A549 (cell line): Measurements from ENCODE around the gene MYT1. TPM values are rescaled to one million over a fixed set of nuclear protein-coding genes. Genes with fewer than 3 reads are reported as not detected.

ENCODE experiments used
- ATAC-seq, 2 experiments: fragments of 200-7000 bp in 1 of 2; fragments of >200 bp in 1 of 2; cut with Nextera tagmentation in 1 of 2; cut with Tn5 transposase in 1 of 2; 3 replicates each; pipeline versions ENCODE4 v1.8.0 to v1.9.1; 2018 to 2020; ENCODE audit warnings: mild to moderate bottlenecking in 1 of 2, moderate library complexity in 1 of 2
- CTCF ChIA-PET: fragments of 300-600 bp; sonication (Branson Sonifier 250); formaldehyde crosslinking; extraction: SDS; loops from one replicate; lab custom pipeline; 2021; ENCODE audit warnings: antibody characterized with exemption, inconsistent platforms; lab: Yijun Ruan, JAX
- POLR2A ChIA-PET: fragments of 350-600 bp; formaldehyde crosslinking; extraction: SDS; loops from one replicate; lab custom pipeline; 2021; ENCODE audit warnings: antibody characterized with exemption, inconsistent platforms; lab: Yijun Ruan, JAX
- DNase-seq, 2 experiments: peaks; one replicate each; pipeline versions ENCODE4 v3.0.0 to v3.0.0-alpha.2; 2011 to 2016; ENCODE audit warnings: low read depth in 1 of 2, low spot score in 1 of 2
- FAIRE-seq: peaks from 2 replicates; lab custom pipeline; 2011; peaks lifted over from hg19 to GRCh38; lab: Jason Lieb, UNC
- H3K27ac ChIP-seq, 2 experiments: fragments of >200 bp; sonication (Bioruptor Twin); formaldehyde crosslinking; 3 replicates each; pipeline ENCODE4 v1.5.1; 2016 to 2017
- H3K4me1 ChIP-seq: fragments of >200 bp; sonication (Bioruptor Twin); formaldehyde crosslinking; 3 replicates; pipeline ENCODE4 v1.6.1; 2016
- H3K4me2 ChIP-seq: fragments of >200 bp; sonication (Bioruptor Twin); formaldehyde crosslinking; 3 replicates; pipeline ENCODE4 v1.6.1; 2016
- H3K4me3 ChIP-seq: fragments of >200 bp; sonication (Bioruptor Twin); formaldehyde crosslinking; 3 replicates; pipeline ENCODE4 v1.5.1; 2016
- H3K9me3 ChIP-seq: fragments of >200 bp; sonication (Bioruptor Twin); formaldehyde crosslinking; 3 replicates; pipeline ENCODE4 v1.6.1; 2016
- BHLHE40 ChIP-seq: IDR thresholded peaks from 2 replicates; pipeline ENCODE4 v1.6.1; 2012; ENCODE audit warnings: low read depth, low read length, inconsistent platforms
- CBX2 ChIP-seq: fragments of 200-600 bp; sonication (generic); IDR thresholded peaks from 2 replicates; pipeline ENCODE4 v1.6.1; 2016; ENCODE audit warnings: low read depth, mild to moderate bottlenecking, borderline replicate concordance
- EHF ChIP-seq: fragments of 250-450 bp; sonication (Bioruptor Pico); IDR thresholded peaks from 2 replicates; pipeline ENCODE4 v1.5.0; 2020; ENCODE audit warnings: mild to moderate bottlenecking
- FOSL2 ChIP-seq, 2 experiments: fragments of 450-650 bp in 1 of 2; fragments of >200 bp in 1 of 2; sonication (Bioruptor Twin) in 1 of 2; formaldehyde crosslinking; IDR thresholded peaks; 2 replicates each; pipeline versions ENCODE4 v1.5.0 to v1.6.1; 2016 to 2020; ENCODE audit warnings: mild to moderate bottlenecking in 1 of 2, moderate library complexity in 1 of 2
- FOXS1 ChIP-seq: fragments of 250-450 bp; sonication (Bioruptor Pico); IDR thresholded peaks from 2 replicates; pipeline ENCODE4 v1.5.0; 2020; ENCODE audit warnings: mild to moderate bottlenecking, moderate library complexity
- GATA3 ChIP-seq: IDR thresholded peaks from 2 replicates; pipeline ENCODE4 v1.6.1; 2012; ENCODE audit warnings: borderline replicate concordance
- HDAC2 ChIP-seq: fragments of 200-600 bp; sonication (generic); IDR thresholded peaks from 2 replicates; pipeline ENCODE4 v1.6.1; 2016
- HOXA7 ChIP-seq: fragments of 250-450 bp; sonication (Bioruptor Pico); IDR thresholded peaks from 2 replicates; pipeline ENCODE4 v1.5.0; 2020; ENCODE audit warnings: mild to moderate bottlenecking, moderate library complexity
- JUNB ChIP-seq: fragments of >200 bp; sonication (Bioruptor Twin); formaldehyde crosslinking; IDR thresholded peaks from 2 replicates; pipeline ENCODE4 v1.6.1; 2016
- KDM5A ChIP-seq: fragments of 200-600 bp; sonication (generic); IDR thresholded peaks from 2 replicates; pipeline ENCODE4 v1.6.1; 2016; ENCODE audit warnings: antibody characterized with exemption, mild to moderate bottlenecking
- MYC ChIP-seq: IDR thresholded peaks from 2 replicates; pipeline ENCODE4 v1.6.1; 2012; ENCODE audit warnings: mild to moderate bottlenecking, inconsistent platforms, low read length, improper control_type of control experiment, borderline replicate concordance
- POLR2AphosphoS2 ChIP-seq: conservative IDR thresholded peaks from 2 replicates; pipeline ENCODE4 v1.6.1; 2012; ENCODE audit warnings: low read length, improper control_type of control experiment, inconsistent platforms
- RARB ChIP-seq: fragments of 250-450 bp; sonication (Bioruptor Pico); IDR thresholded peaks from 2 replicates; pipeline ENCODE4 v1.8.0; 2021; ENCODE audit warnings: mild to moderate bottlenecking, moderate library complexity
- RCOR1 ChIP-seq: fragments of 150-350 bp; IDR thresholded peaks from 2 replicates; pipeline ENCODE4 v1.6.1; 2014; ENCODE audit warnings: antibody characterized with exemption, low read length, low read depth
- RNF2 ChIP-seq: fragments of 200-600 bp; sonication (generic); IDR thresholded peaks from 2 replicates; pipeline ENCODE4 v1.6.1; 2016; ENCODE audit warnings: low read depth, mild to moderate bottlenecking, antibody characterized with exemption, moderate library complexity, borderline replicate concordance
- SREBF2 ChIP-seq: fragments of 450-650 bp; IDR thresholded peaks from 2 replicates; pipeline ENCODE4 v1.6.1; 2014; ENCODE audit warnings: mild to moderate bottlenecking, moderate library complexity
- TFCP2L1 ChIP-seq: fragments of 250-450 bp; sonication (Bioruptor Pico); IDR thresholded peaks from 2 replicates; pipeline ENCODE4 v1.5.0; 2021; ENCODE audit warnings: mild to moderate bottlenecking
- ZNF302 ChIP-seq: fragments of 250-450 bp; sonication (Bioruptor Pico); IDR thresholded peaks from 2 replicates; pipeline ENCODE4 v1.9.0; 2021; ENCODE audit warnings: inconsistent platforms, mild to moderate bottlenecking, moderate library complexity
- WGBS: methylation state at CpG from one replicate; pipeline ENCODE4 v1.1.6; 2017; ENCODE audit errors: missing lambda C conversion rate; 5-methylcytosine and 5-hydroxymethylcytosine counted together
- polyA plus RNA-seq, 4 experiments: library from polyadenylated mRNA; depleted of rRNA in 3 of 4; stranded (reverse); fragments of >200 nt; fragmentation: RNase III in 1 of 4; extraction: RNeasy Plus Mini Kit Qiagen cat#74134 plus additional on column Dnase treatment in 1 of 4; gene quantifications; 2 replicates in 3 of 4; 3 replicates in 1 of 4; pipeline ENCODE4 v1.2.3, GENCODE V29; 2011 to 2017
- TF ChIP-seq, protein P1 (sequence below): fragments of 200-600 bp; sonication (generic); IDR thresholded peaks from 2 replicates; pipeline ENCODE4 v1.6.1; 2016; ENCODE audit warnings: antibody characterized with exemption, mild to moderate bottlenecking, moderate library complexity
- TF ChIP-seq, protein P2 (sequence below): fragments of 250-450 bp; sonication (Bioruptor Pico); IDR thresholded peaks from 2 replicates; pipeline ENCODE4 v1.5.0; 2020; ENCODE audit warnings: low read depth, mild to moderate bottlenecking, moderate library complexity
- TF ChIP-seq, protein P3 (sequence below): fragments of >200 bp; sonication (Bioruptor Twin); formaldehyde crosslinking; IDR thresholded peaks from 2 replicates; pipeline ENCODE4 v1.6.1; 2016

The MYT1 gene
- polyA plus RNA-seq, 2 of the 4 experiments (the other 2 are of a cell fraction): 0.21 to 0.22 TPM

DNA sequence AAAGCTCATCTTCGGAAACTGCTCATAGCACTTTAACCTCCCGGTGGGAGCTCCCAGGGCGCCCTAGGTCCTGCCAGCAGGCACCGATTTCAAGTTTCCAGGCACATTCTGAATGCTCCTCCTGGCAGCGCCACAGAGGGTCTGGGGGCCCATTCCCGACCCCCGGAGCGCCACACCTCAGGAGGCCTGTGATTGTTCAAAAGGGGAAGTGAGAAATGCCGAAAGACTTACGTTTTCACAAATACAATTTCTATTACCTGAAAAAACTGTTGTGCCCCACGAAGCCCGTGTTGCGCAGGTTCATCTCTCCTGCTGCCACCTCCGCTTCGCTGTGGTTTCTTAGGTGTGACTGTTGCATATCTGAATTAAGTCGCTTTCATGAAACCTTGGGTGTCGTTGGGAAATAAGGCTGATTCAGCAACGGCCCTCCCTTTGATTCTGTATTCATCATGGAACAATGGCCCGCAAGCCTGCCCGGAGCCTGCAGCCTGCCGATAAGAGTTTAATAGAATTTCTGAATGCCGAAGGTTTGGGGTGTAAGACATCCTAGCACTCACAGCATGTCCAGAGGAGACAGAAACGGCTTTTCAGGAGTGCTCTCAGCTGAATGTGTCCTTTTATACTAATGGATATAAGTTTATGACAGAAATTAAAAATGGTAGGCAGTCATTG is 1.9 kb upstream of the MYT1 start:
- CTCF ChIA-PET: no interaction called here
- no peak for FAIRE-seq

DNA sequence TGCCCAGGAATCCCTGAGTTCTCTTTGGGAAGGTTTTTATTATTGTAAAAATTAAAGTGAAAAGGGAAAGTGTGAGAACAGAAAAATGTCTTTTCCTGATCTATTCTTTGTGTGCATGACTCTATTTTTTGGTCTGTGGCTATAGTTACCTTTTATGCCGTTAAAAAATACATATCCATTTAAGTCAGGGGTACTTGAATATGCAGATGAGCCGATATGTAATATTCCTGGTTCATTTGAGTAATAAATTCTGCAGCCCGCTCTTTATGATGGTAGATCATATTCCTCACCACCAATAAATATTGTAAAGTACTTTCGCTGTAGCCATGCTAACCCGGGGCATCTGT is 503 bp upstream of the MYT1 start:
- FAIRE-seq: no peak
- POLR2A ChIA-PET: no interaction called here

More for the DNA sequence above, 1.9 kb upstream of the MYT1 start:
- ATAC-seq (no peak), DNase-seq (no peak)
- no peak overlapping the region for H3K4me3 ChIP-seq
- no peak overlapping the region for H3K27ac ChIP-seq
- H3K9me3 ChIP-seq: no peaks in the 10 kb centered on the region
- TF ChIP-seq, protein P1, sequence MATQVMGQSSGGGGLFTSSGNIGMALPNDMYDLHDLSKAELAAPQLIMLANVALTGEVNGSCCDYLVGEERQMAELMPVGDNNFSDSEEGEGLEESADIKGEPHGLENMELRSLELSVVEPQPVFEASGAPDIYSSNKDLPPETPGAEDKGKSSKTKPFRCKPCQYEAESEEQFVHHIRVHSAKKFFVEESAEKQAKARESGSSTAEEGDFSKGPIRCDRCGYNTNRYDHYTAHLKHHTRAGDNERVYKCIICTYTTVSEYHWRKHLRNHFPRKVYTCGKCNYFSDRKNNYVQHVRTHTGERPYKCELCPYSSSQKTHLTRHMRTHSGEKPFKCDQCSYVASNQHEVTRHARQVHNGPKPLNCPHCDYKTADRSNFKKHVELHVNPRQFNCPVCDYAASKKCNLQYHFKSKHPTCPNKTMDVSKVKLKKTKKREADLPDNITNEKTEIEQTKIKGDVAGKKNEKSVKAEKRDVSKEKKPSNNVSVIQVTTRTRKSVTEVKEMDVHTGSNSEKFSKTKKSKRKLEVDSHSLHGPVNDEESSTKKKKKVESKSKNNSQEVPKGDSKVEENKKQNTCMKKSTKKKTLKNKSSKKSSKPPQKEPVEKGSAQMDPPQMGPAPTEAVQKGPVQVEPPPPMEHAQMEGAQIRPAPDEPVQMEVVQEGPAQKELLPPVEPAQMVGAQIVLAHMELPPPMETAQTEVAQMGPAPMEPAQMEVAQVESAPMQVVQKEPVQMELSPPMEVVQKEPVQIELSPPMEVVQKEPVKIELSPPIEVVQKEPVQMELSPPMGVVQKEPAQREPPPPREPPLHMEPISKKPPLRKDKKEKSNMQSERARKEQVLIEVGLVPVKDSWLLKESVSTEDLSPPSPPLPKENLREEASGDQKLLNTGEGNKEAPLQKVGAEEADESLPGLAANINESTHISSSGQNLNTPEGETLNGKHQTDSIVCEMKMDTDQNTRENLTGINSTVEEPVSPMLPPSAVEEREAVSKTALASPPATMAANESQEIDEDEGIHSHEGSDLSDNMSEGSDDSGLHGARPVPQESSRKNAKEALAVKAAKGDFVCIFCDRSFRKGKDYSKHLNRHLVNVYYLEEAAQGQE: peak; percentile 62
- no peak for TF ChIP-seq HOXA7
- H3K4me2 ChIP-seq: no peak overlapping the region
- 46% methylated on average over 23 of the region's 23 CpGs for WGBS
- POLR2A ChIA-PET: no interaction called here
- H3K4me1 ChIP-seq: no peaks in the 10 kb centered on the region

DNA sequence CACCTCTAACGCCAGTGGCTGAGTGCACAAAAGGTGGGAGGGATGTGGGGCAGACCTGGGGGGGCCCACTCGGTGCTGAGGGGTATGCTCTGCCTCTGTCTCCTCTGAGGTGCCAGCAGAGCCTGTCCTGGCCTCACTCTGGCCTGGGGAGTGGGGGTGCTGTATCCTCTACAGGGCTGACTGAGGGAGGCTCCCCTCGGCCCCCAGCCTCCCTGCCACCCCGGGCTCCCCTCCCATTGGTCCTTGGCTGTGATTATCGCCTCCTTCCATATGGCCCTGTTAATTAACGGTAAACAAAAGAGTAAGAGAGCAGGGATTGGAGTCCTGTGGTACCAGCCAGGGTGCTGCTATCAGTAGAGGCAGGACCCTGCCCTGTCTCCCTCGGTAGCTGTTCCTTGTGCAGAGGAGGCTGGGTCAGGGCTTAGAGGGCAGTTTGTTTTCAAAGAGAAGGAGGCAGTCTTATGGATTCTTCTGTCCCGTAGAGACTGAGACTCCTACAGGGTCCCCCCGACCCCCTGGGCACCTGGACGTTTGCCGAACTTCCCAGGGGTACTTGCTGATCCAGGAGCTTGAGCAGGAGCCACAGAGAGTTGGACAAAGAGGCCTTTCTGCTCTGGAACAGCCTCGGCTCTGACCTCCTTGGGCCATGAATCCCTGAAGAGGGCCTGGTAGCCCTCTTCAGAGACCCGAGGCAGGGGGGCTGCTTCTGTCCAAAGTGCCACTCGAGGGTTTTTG is 1.8 kb downstream of the MYT1 start:
- ChIA-PET POLR2A (no interaction called here), CTCF (no interaction called here)
- DNase-seq (no peak), ATAC-seq (no peak), FAIRE-seq (no peak)
- no peaks in the 10 kb centered on the region for H3K9me3 ChIP-seq
- H3K4me1 ChIP-seq: no peaks in the 10 kb centered on the region
- H3K4me2 ChIP-seq: no peak overlapping the region
- no peak overlapping the region for H3K27ac ChIP-seq
- WGBS: 12% methylated on average over 12 of the region's 14 CpGs
- no peak for TF ChIP-seq KDM5A
- TF ChIP-seq, protein P1: no peak
- no peak for TF ChIP-seq MYC
- no peak for TF ChIP-seq SREBF2
- TF ChIP-seq, protein P2, sequence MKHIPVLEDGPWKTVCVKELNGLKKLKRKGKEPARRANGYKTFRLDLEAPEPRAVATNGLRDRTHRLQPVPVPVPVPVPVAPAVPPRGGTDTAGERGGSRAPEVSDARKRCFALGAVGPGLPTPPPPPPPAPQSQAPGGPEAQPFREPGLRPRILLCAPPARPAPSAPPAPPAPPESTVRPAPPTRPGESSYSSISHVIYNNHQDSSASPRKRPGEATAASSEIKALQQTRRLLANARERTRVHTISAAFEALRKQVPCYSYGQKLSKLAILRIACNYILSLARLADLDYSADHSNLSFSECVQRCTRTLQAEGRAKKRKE (CRISPR knock-in tag): no peak
- TF ChIP-seq RCOR1: no peak
- TF ChIP-seq ZNF302 (CRISPR knock-in tag): no peak
- no peak for TF ChIP-seq RARB (CRISPR knock-in tag)
- TF ChIP-seq FOXS1 (CRISPR knock-in tag): no peak
- TF ChIP-seq POLR2AphosphoS2: no peak
- no peak overlapping the region for H3K4me3 ChIP-seq

More for the DNA sequence above, 503 bp upstream of the MYT1 start:
- WGBS: 18% methylated on average over 5 of the region's 5 CpGs
- H3K27ac ChIP-seq: no peak overlapping the region
- H3K4me1 ChIP-seq: no peaks in the 10 kb centered on the region
- H3K4me2 ChIP-seq: no peak overlapping the region
- DNase-seq: no peak
- H3K4me3 ChIP-seq: no peak overlapping the region
- ATAC-seq: no peak
- no peaks in the 10 kb centered on the region for H3K9me3 ChIP-seq
- CTCF ChIA-PET: no interaction called here
- TF ChIP-seq SREBF2: no peak
- no peak for TF ChIP-seq KDM5A
- no peak for TF ChIP-seq EHF
- TF ChIP-seq FOSL2 (IDR thresholded peaks at IDR 0.05): no peak
- no peak for TF ChIP-seq FOSL2 (CRISPR knock-in tag; IDR thresholded peaks at IDR 0.05)
- TF ChIP-seq CBX2: no peak
- no peak for TF ChIP-seq BHLHE40
- no peak for TF ChIP-seq GATA3
- TF ChIP-seq RNF2: no peak
- TF ChIP-seq, protein P2 (CRISPR knock-in tag): no peak
- TF ChIP-seq, protein P3, sequence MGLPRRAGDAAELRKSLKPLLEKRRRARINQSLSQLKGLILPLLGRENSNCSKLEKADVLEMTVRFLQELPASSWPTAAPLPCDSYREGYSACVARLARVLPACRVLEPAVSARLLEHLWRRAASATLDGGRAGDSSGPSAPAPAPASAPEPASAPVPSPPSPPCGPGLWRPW: no peak
- TF ChIP-seq HDAC2: no peak
- TF ChIP-seq TFCP2L1 (CRISPR knock-in tag): no peak
- TF ChIP-seq JUNB: no peak
